HG03460 (cell line): ENCODE results near the gene NUBP1.
A peak's percentile ranks its signal among the peaks of the same experiment; 100 is the strongest.
"Not testable (repeated sequence)": the region's sequence is repeated elsewhere in the genome, so short reads cannot be mapped to it uniquely, and the experiment has no call there.

ENCODE experiments used
- ATAC-seq: cut with Tn5 transposase; IDR thresholded peaks from one replicate; pipeline ENCODE4 v1.9.1; 2021; ENCODE audit not compliant: unreplicated experiment

NUBP1 gene

GRCh38 chr16:10743610-10744369, at the start of gene NUBP1:
Gene NUBP1 (plus strand): TSS chr16:10743842. CDS start chr16:10743864, 22 bp downstream.
- peak; percentile 83 for ATAC-seq

- no peak for ATAC-seq
Measured at GRCh38 chr16:10693889-10694288, 49.8 kb upstream of the NUBP1 start.

- ATAC-seq: no peak
Measured at GRCh38 chr16:10694306-10694705, 49.3 kb upstream of the NUBP1 start.

- ATAC-seq: no peak
Measured at GRCh38 chr16:10694830-10695229, 48.8 kb upstream of the NUBP1 start, which contains the start of gene TEKT5. Gene TEKT5 (minus strand): TSS chr16:10694930. CDS start chr16:10694873, 57 bp downstream.

- ATAC-seq: no peak
Measured at GRCh38 chr16:10699756-10700155, 43.9 kb upstream of the NUBP1 start.

GRCh38 chr16:10708969-10709368, 34.7 kb upstream of the NUBP1 start:
- ATAC-seq: no peak

GRCh38 chr16:10728003-10728887, 15.4 kb upstream of the NUBP1 start:
- no peak for ATAC-seq

GRCh38 chr16:10729104-10730048, 14.3 kb upstream of the NUBP1 start:
- no peak for ATAC-seq

- no peak for ATAC-seq
Measured at GRCh38 chr16:10731790-10732189, 11.9 kb upstream of the NUBP1 start.

GRCh38 chr16:10737068-10737625, 6.5 kb upstream of the NUBP1 start:
- ATAC-seq: peak; percentile 39

- peak; percentile 81 for ATAC-seq
Measured at GRCh38 chr16:10738231-10739077, 5.2 kb upstream of the NUBP1 start.

- no peak for ATAC-seq
Measured at GRCh38 chr16:10740000-10740844, 3.4 kb upstream of the NUBP1 start.

GRCh38 chr16:10740845-10741208, 2.8 kb upstream of the NUBP1 start:
- ATAC-seq: no peak

- not testable (repeated sequence) for ATAC-seq
Measured at GRCh38 chr16:10741249-10741648, 2.4 kb upstream of the NUBP1 start.

- ATAC-seq: no peak
Measured at GRCh38 chr16:10741844-10742243, 1.8 kb upstream of the NUBP1 start.

- ATAC-seq: no peak
Measured at GRCh38 chr16:10743227-10743609, 424 bp upstream of the NUBP1 start.

- ATAC-seq: no peak
Measured at GRCh38 chr16:10744370-10745030, 858 bp downstream of the NUBP1 start.

GRCh38 chr16:10745841-10746240, 2.2 kb downstream of the NUBP1 start:
- no peak for ATAC-seq
